ENCODE measurements around the gene TJP2.

DNA sequence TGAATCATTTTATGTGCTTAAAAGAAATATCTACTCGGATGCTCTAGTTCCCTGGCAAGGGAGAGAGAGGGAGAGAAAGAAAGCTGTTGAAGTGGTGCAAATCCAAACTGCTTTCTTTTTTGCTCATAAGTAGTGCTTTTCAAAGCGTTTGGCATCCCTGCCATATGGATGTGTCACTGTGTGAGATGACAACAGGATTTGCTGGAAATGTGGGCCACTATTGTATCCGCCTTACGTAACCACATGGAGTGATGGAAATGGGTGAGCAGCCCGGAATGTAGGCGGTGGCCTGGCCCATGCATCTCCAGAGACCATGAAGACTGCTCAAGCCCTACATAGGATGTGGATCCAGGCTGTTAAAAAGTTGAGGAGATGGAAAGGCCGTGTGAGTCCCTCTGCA lies 30.8 kb downstream of the TJP2 start:
- TF ChIP-seq CTCF (conservative IDR thresholded peaks at IDR 0.05; ENCODE audit: low read depth, low read length) (no peak), EZH2 (IDR thresholded peaks at IDR 0.05; ENCODE audit: low read length, unreplicated experiment) (no peak), EZH2phosphoT487 (IDR thresholded peaks at IDR 0.05; ENCODE audit: borderline replicate concordance, low read length) (no peak)

All from PC-3 (cell line).